Endodermal cell (in vitro differentiated cells): ENCODE measurements around the gene TBXA2R. TPM values are rescaled to one million over a fixed set of nuclear protein-coding genes. Genes with fewer than 3 reads are reported as not detected.
A peak's percentile ranks its signal among the peaks of the same experiment; 100 is the strongest.

ENCODE experiments used
- DNase-seq: peaks from one replicate; pipeline ENCODE4 v3.0.0-alpha.2; 2017
- H3K27ac ChIP-seq: 2 replicates; pipeline ENCODE4 v1.5.1; 2013; ENCODE audit warnings: mild to moderate bottlenecking, low read depth, low read length, moderate library complexity
- H3K27me3 ChIP-seq: 2 replicates; pipeline ENCODE4 v1.6.1; 2013; ENCODE audit warnings: mild to moderate bottlenecking, low read length, moderate library complexity; ENCODE audit not compliant: insufficient read depth, control insufficient read depth, poor library complexity, severe bottlenecking
- H3K36me3 ChIP-seq: 2 replicates; pipeline ENCODE4 v1.7.0; 2013; ENCODE audit warnings: mild to moderate bottlenecking, low read length, moderate library complexity; ENCODE audit not compliant: control insufficient read depth, insufficient read depth
- H3K4me1 ChIP-seq: one replicate; pipeline ENCODE4 v1.7.0; 2013; ENCODE audit warnings: low read length; ENCODE audit not compliant: control insufficient read depth, insufficient read depth
- H3K4me3 ChIP-seq: 2 replicates; pipeline ENCODE4 v1.5.1; 2013; ENCODE audit warnings: mild to moderate bottlenecking, low read length, moderate library complexity
- H3K9ac ChIP-seq: 2 replicates; pipeline ENCODE4 v1.6.1; 2013; ENCODE audit warnings: mild to moderate bottlenecking, low read length, moderate library complexity; ENCODE audit not compliant: poor library complexity, severe bottlenecking; ENCODE audit errors: extremely low read depth
- H3K9me3 ChIP-seq: 2 replicates; pipeline ENCODE4 v1.6.1; 2013; ENCODE audit warnings: mild to moderate bottlenecking, low read length, moderate library complexity; ENCODE audit not compliant: control insufficient read depth
- H3K27ac Mint-ChIP-seq: 2 replicates; pipeline ENCODE4 v1.8.0; 2020; ENCODE audit warnings: mixed read lengths
- H3K27me3 Mint-ChIP-seq: 2 replicates; pipeline ENCODE4 v1.8.0; 2021; ENCODE audit warnings: mild to moderate bottlenecking, mixed read lengths; ENCODE audit not compliant: insufficient read depth
- H3K36me3 Mint-ChIP-seq: 2 replicates; pipeline ENCODE4 v1.8.0; 2020; ENCODE audit warnings: low read depth, mixed read lengths
- H3K4me1 Mint-ChIP-seq: 2 replicates; pipeline ENCODE4 v1.8.0; 2020; ENCODE audit warnings: mixed read lengths
- H3K4me3 Mint-ChIP-seq: 2 replicates; pipeline ENCODE4 v1.8.0; 2020; ENCODE audit warnings: mild to moderate bottlenecking, moderate library complexity, mixed read lengths
- H3K9me3 Mint-ChIP-seq: 2 replicates; pipeline ENCODE4 v1.8.0; 2020; ENCODE audit warnings: mild to moderate bottlenecking, mixed read lengths
- WGBS, 2 experiments: methylation state at CpG; one replicate each; pipeline versions ENCODE4 v1.1.5 to v1.1.7; 2013; ENCODE audit warnings: missing lambda C conversion rate in 2 of 2, mixed read lengths in 1 of 2; ENCODE audit not compliant: insufficient coverage in 1 of 2, insufficient read length in 1 of 2; 5-methylcytosine and 5-hydroxymethylcytosine counted together
- total RNA-seq, 2 donors: library from RNA; stranded (reverse); fragmentation: NEBNext Ultra II Directional in 1 of 2; extraction: Animal tissue kit (Norgen Biotek cat#: 25700) in 1 of 2; gene quantifications; 2 replicates in 1 of 2; 3 replicates in 1 of 2; pipeline ENCODE4 v1.2.1, GENCODE V29; 2021
- TF ChIP-seq, protein P1 (sequence below): fragments of 200-600 bp; sonication (generic); conservative IDR thresholded peaks from 2 replicates; pipeline ENCODE4 v1.5.0; 2021; ENCODE audit warnings: antibody characterized with exemption, mild to moderate bottlenecking

Gene TBXA2R
- total RNA-seq, 2 donors from 2014 or later, result 0.29 to 0.42 TPM

- Histone ChIP-seq H3K27ac (no peak overlapping the region), H3K4me1 (no peaks in the 10 kb centered on the region), H3K9me3 (no peaks in the 10 kb centered on the region), H3K4me3 (no peak overlapping the region), H3K9ac (no peak overlapping the region), H3K27me3 (no peaks in the 10 kb centered on the region), H3K36me3 (peaks cover 11% of the 10 kb centered on the region)
- DNase-seq, result no peak
- Mint-ChIP-seq H3K9me3 (no peaks in the 10 kb centered on the region), H3K27me3 (no peaks in the 10 kb centered on the region), H3K4me1 (no peaks in the 10 kb centered on the region), H3K36me3 (peaks cover 14% of the 10 kb centered on the region), H3K27ac (no peak overlapping the region), H3K4me3 (no peak overlapping the region)
- WGBS, 2 experiments, result 96% methylated on average over 16 to 26 of the region's 26 CpGs
- TF ChIP-seq, protein P1, sequence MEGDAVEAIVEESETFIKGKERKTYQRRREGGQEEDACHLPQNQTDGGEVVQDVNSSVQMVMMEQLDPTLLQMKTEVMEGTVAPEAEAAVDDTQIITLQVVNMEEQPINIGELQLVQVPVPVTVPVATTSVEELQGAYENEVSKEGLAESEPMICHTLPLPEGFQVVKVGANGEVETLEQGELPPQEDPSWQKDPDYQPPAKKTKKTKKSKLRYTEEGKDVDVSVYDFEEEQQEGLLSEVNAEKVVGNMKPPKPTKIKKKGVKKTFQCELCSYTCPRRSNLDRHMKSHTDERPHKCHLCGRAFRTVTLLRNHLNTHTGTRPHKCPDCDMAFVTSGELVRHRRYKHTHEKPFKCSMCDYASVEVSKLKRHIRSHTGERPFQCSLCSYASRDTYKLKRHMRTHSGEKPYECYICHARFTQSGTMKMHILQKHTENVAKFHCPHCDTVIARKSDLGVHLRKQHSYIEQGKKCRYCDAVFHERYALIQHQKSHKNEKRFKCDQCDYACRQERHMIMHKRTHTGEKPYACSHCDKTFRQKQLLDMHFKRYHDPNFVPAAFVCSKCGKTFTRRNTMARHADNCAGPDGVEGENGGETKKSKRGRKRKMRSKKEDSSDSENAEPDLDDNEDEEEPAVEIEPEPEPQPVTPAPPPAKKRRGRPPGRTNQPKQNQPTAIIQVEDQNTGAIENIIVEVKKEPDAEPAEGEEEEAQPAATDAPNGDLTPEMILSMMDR, result peak; percentile 20
Measured at GRCh38 chr19:3615524-3616135, 9.0 kb upstream of the TBXA2R start.

DNA sequence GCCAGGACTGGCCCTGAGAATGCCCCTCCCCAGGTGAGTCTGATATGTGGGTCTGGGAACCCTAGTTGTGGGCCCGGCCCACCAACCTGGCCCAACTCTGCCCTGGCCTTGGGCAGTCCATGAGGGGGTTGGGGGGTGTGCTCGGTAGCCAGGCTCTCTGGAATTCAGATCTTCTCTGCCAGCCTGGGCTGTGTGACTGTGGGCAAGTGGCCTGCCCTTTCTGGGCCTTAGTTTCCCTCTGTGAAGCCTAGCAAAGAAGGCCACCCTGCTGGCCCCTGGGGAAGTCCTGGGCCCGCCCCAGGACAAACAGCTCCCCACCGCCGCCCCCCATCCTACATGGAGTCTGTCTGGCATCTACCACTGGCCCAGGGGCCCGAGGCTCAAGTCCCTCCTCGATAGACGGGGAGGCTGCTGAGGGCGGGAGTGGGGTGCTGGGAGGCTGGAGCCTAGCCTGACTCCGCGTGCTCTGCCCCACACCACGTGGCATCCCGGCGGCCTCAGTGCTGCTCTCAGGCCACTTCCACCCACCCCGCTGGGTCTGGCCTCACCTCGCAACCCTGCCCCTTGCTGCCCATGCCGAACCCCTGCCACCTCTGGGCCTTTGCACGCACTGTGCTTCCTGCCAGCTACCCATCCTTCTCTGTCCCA, 8.3 kb upstream of the TBXA2R start:
- DNase-seq, result no peak
- Histone ChIP-seq H3K36me3 (peaks cover 11% of the 10 kb centered on the region), H3K27ac (no peak overlapping the region), H3K27me3 (no peaks in the 10 kb centered on the region), H3K4me3 (no peak overlapping the region), H3K9ac (no peak overlapping the region), H3K9me3 (no peaks in the 10 kb centered on the region), H3K4me1 (no peaks in the 10 kb centered on the region)
- 87 to 88% methylated on average over 11 to 18 of the region's 18 CpGs for WGBS, 2 experiments
- TF ChIP-seq, protein P1, result no peak
- H3K27me3 Mint-ChIP-seq, result no peaks in the 10 kb centered on the region
- peaks cover 18% of the 10 kb centered on the region for H3K36me3 Mint-ChIP-seq
- no peaks in the 10 kb centered on the region for H3K4me1 Mint-ChIP-seq
- no peaks in the 10 kb centered on the region for H3K9me3 Mint-ChIP-seq
- no peak overlapping the region for H3K4me3 Mint-ChIP-seq
- H3K27ac Mint-ChIP-seq, result no peak overlapping the region

DNA sequence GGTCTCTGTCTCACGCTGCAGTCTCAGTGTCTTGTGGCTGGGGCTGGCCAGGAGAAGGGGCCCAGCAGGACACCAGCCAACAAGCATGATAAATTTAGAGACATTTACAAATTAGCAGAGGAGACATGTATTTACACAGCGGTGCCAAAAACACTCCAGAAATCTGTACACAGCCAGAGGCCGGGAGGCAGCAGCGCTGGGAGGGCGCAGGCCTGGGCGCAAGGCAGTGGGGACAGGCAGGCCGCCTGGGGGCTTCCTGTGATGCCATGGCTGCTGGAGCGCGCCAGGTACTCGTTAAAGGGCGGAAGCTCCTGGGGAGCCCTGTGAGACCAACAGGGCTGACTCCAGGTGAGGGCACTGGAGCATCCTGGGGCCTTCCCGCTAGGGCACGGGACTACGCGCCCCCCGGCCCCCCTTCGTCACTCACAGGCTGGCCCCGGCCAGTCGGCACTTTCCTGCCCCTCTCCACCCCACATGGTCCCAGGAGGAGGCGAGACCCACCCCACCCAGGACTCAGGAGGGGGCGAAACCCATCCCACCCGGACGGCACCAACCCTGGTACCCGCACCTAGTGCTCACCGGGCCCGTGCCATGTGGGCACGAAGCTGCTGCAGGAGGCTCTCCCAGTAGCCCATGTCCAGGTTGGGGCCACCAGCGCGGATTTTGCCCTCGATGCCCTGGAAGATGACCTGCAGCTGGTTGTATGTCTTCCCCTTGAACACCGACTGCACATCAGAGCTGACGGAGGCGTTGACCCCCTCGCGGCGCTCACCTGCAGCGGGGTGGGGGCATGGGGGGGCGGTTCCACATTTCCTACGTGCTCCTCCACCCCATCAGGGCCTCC, 7.4 kb upstream of the TBXA2R start:
- Histone ChIP-seq H3K4me3 (no peak overlapping the region), H3K36me3 (peaks cover 11% of the 10 kb centered on the region), H3K9ac (no peak overlapping the region), H3K9me3 (no peaks in the 10 kb centered on the region), H3K4me1 (no peaks in the 10 kb centered on the region), H3K27me3 (no peaks in the 10 kb centered on the region), H3K27ac (no peak overlapping the region)
- no peak overlapping the region for H3K27ac Mint-ChIP-seq
- TF ChIP-seq, protein P1, result no peak
- H3K27me3 Mint-ChIP-seq, result no peaks in the 10 kb centered on the region
- 94 to 95% methylated on average over 26 to 39 of the region's 39 CpGs for WGBS, 2 experiments
- no peaks in the 10 kb centered on the region for H3K4me1 Mint-ChIP-seq
- H3K36me3 Mint-ChIP-seq, result peaks cover 21% of the 10 kb centered on the region
- H3K9me3 Mint-ChIP-seq, result no peaks in the 10 kb centered on the region
- no peak for DNase-seq
- H3K4me3 Mint-ChIP-seq, result no peak overlapping the region
